22Rv1 (cell line): ENCODE results near the gene SYPL2.

Source experiments
- H3K27ac ChIP-seq: fragments of 450-650 bp; 2 replicates; pipeline ENCODE4 v1.5.1; 2017
- ZFX ChIP-seq: fragments of 450-650 bp; IDR thresholded peaks from 2 replicates; pipeline ENCODE4 v1.6.1; 2017; ENCODE audit warnings: antibody characterized with exemption, borderline replicate concordance
- TF ChIP-seq, protein P1 (sequence below): fragments of 450-650 bp; IDR thresholded peaks from 2 replicates; pipeline ENCODE4 v1.5.1; 2017; ENCODE audit warnings: mild to moderate bottlenecking

Gene SYPL2

DNA sequence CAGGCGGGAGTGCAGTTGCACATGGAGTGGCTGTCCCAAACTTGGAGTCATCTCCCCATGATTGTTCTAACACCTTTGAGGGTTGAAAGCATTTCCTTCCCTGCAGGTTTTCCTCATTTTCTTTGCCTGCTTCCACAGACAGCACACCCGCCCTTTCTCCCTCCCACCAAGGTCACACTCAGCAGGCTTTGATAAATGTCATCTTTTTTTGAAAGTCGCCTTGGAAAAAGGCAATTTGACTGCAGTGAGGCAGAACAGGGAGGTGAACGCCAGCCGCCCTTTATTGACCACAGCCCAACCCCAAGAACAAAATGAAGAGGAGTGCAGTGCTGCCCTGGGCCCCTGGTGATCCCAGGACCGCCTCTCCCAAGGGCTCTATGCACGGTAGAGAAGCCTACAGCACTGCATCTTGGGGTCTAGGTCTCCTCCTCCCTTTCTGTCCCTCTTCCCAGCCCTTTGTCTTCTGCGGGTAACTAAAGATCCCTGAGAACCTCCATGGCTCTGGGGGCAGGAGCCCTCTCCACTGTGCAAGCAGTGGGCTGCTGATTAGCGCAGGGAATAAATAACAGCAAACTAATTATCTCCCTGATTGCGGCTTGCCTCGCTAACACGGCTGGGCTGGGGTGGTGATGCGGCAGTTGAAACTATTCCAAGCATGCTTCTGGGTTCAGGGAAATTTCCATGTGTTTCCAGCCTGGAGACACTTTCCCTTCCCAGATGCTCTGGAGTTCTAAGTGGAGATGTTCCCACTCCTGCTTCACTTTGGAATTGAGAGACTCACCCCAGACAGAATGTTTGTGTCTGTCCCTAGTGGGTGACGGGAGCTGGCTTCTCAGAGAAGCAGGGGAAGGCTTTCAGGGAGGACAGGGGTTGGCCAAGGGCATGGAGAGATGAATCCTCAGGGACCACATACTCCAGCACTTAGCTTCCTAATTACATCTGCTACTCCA lies 54.9 kb downstream of the SYPL2 start:
- H3K27ac ChIP-seq, result no peak overlapping the region
- TF ChIP-seq, protein P1, sequence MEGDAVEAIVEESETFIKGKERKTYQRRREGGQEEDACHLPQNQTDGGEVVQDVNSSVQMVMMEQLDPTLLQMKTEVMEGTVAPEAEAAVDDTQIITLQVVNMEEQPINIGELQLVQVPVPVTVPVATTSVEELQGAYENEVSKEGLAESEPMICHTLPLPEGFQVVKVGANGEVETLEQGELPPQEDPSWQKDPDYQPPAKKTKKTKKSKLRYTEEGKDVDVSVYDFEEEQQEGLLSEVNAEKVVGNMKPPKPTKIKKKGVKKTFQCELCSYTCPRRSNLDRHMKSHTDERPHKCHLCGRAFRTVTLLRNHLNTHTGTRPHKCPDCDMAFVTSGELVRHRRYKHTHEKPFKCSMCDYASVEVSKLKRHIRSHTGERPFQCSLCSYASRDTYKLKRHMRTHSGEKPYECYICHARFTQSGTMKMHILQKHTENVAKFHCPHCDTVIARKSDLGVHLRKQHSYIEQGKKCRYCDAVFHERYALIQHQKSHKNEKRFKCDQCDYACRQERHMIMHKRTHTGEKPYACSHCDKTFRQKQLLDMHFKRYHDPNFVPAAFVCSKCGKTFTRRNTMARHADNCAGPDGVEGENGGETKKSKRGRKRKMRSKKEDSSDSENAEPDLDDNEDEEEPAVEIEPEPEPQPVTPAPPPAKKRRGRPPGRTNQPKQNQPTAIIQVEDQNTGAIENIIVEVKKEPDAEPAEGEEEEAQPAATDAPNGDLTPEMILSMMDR, result no peak
- no peak for TF ChIP-seq ZFX

DNA sequence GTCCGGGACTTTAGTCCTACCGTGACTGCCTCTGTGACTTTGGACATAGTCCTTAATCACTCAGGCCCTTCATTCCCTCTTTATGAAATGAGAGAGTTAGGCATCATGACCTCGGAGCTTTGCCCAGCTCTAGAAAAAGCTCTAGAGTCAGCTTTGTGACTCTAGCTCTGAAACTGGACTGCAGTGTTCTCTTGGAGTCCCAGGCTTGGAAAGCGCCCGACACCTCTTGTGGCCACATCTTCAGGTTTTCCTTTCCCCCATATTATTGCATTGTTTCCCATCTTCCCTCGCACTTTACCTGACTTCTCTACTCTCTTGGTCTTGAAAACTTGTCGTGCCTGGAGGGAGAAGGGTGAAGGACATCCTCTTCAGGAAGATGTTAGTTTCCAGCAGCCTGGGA lies 55.7 kb downstream of the SYPL2 start:
- no peak overlapping the region for H3K27ac ChIP-seq
- TF ChIP-seq, protein P1, result no peak
- no peak for TF ChIP-seq ZFX

DNA sequence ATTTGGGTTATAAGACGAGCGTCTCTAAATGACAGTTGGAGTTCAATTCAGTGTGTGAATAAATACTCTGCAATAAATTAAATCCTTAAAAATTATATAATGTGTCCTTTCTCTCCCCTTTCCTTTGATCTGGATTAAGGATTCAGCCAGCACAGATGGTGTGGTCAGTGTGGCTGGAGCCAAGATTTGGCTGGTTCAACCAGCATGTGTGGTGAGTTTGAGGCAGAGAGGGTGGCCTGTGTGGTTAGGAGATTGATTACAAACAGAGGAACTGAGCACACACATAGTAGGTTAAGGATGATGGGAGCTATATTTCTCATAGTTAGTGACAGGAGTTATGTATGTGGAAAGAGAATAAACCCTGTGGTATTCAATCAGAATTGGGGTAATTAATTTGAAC lies 57.4 kb downstream of the SYPL2 start:
- H3K27ac ChIP-seq, result no peak overlapping the region
- no peak for TF ChIP-seq ZFX
- TF ChIP-seq, protein P1, result no peak

DNA sequence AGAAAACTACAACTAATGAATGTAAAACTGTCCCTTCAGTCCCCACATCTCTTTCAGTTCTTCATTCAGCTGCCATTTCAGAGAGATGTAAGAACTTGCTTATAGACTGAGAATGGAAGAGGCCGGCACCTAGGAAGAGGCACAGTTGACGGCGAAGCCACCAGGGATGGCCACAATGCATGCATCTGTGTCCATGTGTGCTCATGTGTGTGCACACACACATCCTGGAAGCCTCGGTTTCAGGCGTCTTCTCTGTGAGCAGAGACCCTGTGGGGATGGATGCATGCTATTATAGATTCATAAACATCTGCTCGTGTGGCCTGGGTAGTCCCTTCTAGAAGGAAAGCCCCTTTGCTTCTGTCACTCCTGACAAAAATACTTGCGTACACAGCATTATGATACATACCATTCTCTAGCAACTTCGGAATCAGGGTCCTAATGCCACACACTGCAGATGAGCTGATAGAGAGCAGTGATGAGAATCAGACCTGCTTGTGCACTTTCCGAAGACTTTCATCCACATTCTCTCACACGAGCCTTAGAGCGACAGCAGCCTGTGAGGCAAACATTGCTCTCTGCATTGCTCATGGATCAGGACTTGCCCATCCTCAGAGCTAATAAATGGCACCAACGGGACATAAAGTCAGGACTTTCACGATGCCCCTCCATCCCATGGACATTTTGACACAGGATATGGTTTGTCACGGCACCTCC lies 60.9 kb downstream of the SYPL2 start:
- no peak overlapping the region for H3K27ac ChIP-seq
- TF ChIP-seq, protein P1, result no peak
- TF ChIP-seq ZFX, result no peak

DNA sequence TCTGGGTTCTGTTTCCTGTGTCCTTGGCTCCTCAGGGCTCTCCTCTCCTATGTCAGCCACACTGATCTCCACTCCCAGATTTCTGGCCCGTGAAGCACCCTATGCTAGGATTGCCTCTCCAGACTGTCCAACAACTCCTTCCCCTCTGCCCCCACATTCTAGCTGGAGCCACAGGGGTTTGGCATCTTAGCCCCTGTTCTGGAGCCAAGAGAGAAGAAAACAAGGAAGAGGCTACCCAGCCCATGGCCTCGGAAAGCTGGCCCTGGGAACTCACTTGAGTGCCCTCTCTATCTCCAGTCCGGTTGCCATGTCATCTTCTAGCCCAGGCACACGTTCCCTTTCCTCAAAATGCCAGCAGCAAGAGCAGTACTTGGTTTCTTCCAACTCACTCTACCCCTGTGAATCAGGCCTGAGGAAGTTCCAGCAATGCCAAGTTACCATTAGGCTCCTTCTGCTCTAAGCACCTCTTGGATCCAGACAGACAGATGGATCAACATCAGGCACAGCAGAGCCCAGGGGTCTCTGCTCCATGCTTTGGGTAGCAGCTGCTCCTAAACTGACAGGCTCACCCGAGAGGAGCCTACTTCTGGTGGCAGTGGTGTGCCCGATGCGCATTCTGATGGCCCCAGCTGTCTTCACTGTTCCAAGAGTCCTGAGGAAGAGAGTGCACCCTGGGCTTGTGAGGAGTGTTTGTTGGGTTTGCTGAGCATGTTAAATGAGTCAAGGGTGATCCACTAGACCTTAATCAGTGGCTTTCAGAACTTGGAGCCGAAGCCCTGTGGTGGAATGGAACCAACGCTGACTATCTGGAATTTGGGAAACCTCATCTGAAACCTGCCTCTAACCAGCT lies 61.7 kb downstream of the SYPL2 start:
- no peak overlapping the region for H3K27ac ChIP-seq

DNA sequence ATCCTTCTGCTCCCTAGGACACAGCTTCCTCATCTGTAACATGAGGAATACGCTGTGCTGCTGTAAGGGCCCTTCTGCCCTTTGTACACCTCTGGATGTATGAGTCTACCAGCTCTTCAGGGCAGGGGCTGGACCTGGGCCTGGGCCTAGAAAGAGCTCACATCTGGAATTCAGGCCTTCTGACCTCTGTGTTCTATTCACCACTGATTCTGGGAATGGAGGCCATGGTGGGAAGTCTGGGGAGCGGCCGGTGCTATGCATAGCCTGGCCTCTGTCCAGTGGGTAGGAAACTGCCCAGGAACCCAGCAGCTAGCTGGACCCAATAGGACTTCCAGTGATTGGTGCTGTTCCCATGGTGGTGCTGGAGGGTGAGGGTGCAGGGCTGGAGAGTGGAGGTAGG lies 62.4 kb downstream of the SYPL2 start:
- no peak for TF ChIP-seq ZFX
- TF ChIP-seq, protein P1, result no peak
- no peak overlapping the region for H3K27ac ChIP-seq

More for the DNA sequence above, 61.7 kb downstream of the SYPL2 start:
- TF ChIP-seq, protein P1, result no peak
- no peak for TF ChIP-seq ZFX
